Lung (tissue), 12 donors: ENCODE measurements around the gene FCN1. TPM values are rescaled to one million over a fixed set of nuclear protein-coding genes. Genes with fewer than 3 reads are reported as not detected.

Experiments
- ATAC-seq: fragments of 200-7000 bp; cut with Tn5 transposase; one replicate; pipeline ENCODE4 v1.9.1; 2020; ENCODE audit warnings: moderate number of reproducible peaks; ENCODE audit not compliant: insufficient read depth, low FRiP score
- DNase-seq, 3 donors: peaks; one replicate each; pipeline ENCODE4 v3.0.0-alpha.2; 2013 to 2017
- H3K27ac ChIP-seq, 2 donors: one replicate each; pipeline ENCODE4 v1.5.1; 2013; ENCODE audit warnings: mild to moderate bottlenecking in 2 of 2, moderate library complexity in 2 of 2, control low read depth in 1 of 2, inconsistent platforms in 1 of 2, low read depth in 1 of 2, low read length in 1 of 2
- H3K27me3 ChIP-seq, 3 donors: one replicate each; pipeline ENCODE4 v1.5.1; 2013; ENCODE audit warnings: low read length in 2 of 3; ENCODE audit not compliant: control insufficient read depth in 3 of 3, insufficient read depth in 3 of 3
- H3K36me3 ChIP-seq, 4 donors: one replicate each; pipeline ENCODE4 v1.5.1; 2013; ENCODE audit warnings: low read length in 4 of 4, mild to moderate bottlenecking in 1 of 4, moderate library complexity in 1 of 4; ENCODE audit not compliant: control insufficient read depth in 4 of 4, insufficient read depth in 4 of 4
- H3K4me1 ChIP-seq, 5 donors: one replicate each; pipeline ENCODE4 v1.5.1; 2013; ENCODE audit warnings: low read length in 5 of 5, mild to moderate bottlenecking in 2 of 5, moderate library complexity in 1 of 5; ENCODE audit not compliant: control insufficient read depth in 5 of 5, insufficient read depth in 5 of 5
- H3K4me3 ChIP-seq: one replicate; pipeline ENCODE4 v1.5.1; 2013; ENCODE audit warnings: mild to moderate bottlenecking, control low read depth, moderate library complexity
- H3K9ac ChIP-seq, 2 donors: one replicate each; pipeline ENCODE4 v1.5.1; 2013; ENCODE audit warnings: low read length in 2 of 2, control low read depth in 1 of 2; ENCODE audit not compliant: insufficient read depth in 1 of 2
- H3K9me3 ChIP-seq, 4 donors: one replicate each; pipeline ENCODE4 v1.5.1; 2013; ENCODE audit warnings: low read length in 3 of 4, mild to moderate bottlenecking in 1 of 4, moderate library complexity in 1 of 4; ENCODE audit not compliant: control insufficient read depth in 4 of 4, insufficient read depth in 3 of 4
- WGBS, 2 donors: extraction: QIAGEN DNeasy Blood & Tissue Kit; methylation state at CpG; one replicate each; pipeline ENCODE4 v1.1.7; 2013; 5-methylcytosine and 5-hydroxymethylcytosine counted together
- polyA plus RNA-seq, 2 donors: library from polyadenylated mRNA; stranded (reverse); fragments of 200-250 nt; gene quantifications; one replicate each; pipeline ENCODE4 v1.2.1, GENCODE V29; 2013
- total RNA-seq, 2 donors: library from RNA; depleted of rRNA in 1 of 2; stranded (reverse); fragments of >200 nt in 1 of 2; gene quantifications; one replicate each; pipeline ENCODE4 v1.2.1, GENCODE V29; 2014 to 2021
- TF ChIP-seq, protein P1 (sequence below): IDR thresholded peaks from 2 replicates; pipeline ENCODE4 v1.5.1; 2012; ENCODE audit warnings: mild to moderate bottlenecking; ENCODE audit errors: control extremely low read depth, extremely low read depth
- donor health status: control.
- donor health status: control.
- donor health status: Bipolar disorder and iron deficiency.
- donor health status: healthy.
- donor health status: DM: yes; HTN: yes; CAD: no.

Gene FCN1
- total and polyA plus RNA-seq, 4 donors, result 18.7 to 149 (median 48.2) TPM

DNA sequence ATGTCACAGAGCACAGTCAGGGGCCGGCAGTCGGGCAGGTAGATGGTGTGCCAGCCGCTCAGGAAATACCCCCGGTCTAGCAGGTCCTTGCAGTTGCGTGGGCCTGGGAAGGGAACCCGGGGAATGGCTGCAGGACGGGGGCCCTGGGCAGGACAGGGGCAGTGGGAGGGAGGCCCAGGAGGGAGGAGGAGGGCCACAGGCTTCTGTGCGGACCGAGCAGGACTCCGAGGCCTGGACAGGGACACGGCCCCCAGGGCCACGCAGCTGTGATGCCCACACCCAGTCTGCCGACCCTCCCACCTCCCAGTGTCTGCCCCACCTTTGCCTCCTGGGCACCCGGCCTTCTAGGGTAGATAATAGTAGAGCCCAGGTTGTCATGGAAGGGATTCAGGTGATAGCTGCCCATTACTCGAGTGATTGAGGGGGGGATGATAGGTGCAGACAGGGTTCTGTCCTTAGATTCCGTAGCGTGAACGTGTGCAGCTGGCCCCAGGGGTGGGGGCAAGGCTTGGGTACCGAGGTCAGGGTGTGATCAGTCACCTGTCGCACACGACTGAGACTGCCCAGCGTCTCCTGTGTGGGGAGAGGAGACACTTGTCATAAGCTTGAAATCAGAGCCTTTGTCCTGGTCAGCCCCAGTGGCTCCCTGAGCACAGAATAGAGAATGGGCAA is 4.5 kb downstream of the FCN1 start:
- ATAC-seq (no peak), DNase-seq (no peak)
- no peak overlapping the region for H3K27ac ChIP-seq
- H3K4me1 ChIP-seq, result peaks cover 0 to 4% (median 0%) of the 10 kb centered on the region in 5 donors
- H3K9ac ChIP-seq, result no peak overlapping the region
- TF ChIP-seq, protein P1, sequence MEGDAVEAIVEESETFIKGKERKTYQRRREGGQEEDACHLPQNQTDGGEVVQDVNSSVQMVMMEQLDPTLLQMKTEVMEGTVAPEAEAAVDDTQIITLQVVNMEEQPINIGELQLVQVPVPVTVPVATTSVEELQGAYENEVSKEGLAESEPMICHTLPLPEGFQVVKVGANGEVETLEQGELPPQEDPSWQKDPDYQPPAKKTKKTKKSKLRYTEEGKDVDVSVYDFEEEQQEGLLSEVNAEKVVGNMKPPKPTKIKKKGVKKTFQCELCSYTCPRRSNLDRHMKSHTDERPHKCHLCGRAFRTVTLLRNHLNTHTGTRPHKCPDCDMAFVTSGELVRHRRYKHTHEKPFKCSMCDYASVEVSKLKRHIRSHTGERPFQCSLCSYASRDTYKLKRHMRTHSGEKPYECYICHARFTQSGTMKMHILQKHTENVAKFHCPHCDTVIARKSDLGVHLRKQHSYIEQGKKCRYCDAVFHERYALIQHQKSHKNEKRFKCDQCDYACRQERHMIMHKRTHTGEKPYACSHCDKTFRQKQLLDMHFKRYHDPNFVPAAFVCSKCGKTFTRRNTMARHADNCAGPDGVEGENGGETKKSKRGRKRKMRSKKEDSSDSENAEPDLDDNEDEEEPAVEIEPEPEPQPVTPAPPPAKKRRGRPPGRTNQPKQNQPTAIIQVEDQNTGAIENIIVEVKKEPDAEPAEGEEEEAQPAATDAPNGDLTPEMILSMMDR, result no peak
- no peaks in the 10 kb centered on the region for H3K36me3 ChIP-seq
- WGBS, 2 donors, result 88 to 95% methylated on average over 22 of the region's 22 CpGs
- H3K9me3 ChIP-seq, result no peaks in the 10 kb centered on the region
- peaks cover 0 to under 1% (median 0%) of the 10 kb centered on the region in 3 donors for H3K27me3 ChIP-seq
- H3K4me3 ChIP-seq, result no peak overlapping the region

DNA sequence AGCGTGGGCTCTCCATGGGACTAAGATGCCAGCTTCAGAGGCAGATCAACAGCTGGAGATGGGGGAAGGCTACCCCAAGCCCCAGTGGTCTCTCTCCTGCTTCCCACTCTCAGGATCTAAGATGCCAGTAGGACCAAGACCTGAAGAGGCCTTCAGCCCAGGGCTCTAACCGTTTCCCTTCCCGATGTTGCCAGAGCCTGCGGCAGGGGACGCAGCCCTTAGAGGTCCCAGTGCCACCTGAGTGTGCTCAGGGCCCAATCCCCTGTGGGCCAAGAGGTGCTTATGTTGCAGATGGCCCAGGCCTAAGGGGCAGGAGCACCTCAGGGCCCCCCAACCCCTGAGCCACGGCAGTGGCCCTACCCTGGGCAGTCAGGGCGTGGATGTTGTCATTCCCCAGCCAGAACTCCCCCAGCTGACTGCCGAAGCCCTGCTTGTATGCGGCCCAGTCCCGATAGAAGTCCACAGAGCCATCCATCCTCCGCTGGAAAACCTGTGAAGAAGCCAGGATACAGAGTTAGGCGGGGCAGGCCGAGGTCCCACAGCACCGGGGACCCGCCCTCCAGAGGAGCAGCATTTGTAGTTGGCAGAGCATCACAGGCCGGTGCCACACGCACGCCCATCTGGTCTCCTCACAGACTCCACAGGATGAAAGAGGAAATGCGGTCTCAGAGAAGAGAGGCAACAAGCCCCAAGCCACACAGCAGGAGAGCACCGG is 5.4 kb downstream of the FCN1 start:
- Histone ChIP-seq H3K27ac (no peak overlapping the region), H3K9ac (no peak overlapping the region), H3K36me3 (no peaks in the 10 kb centered on the region), H3K27me3 (peaks cover 0 to 5% (median 0%) of the 10 kb centered on the region in 3 donors), H3K4me3 (no peak overlapping the region), H3K9me3 (no peaks in the 10 kb centered on the region), H3K4me1 (no peaks in the 10 kb centered on the region)
- DNase-seq (no peak), ATAC-seq (no peak)
- 89 to 93% methylated on average over 20 of the region's 20 CpGs for WGBS, 2 donors
- TF ChIP-seq, protein P1, result no peak

DNA sequence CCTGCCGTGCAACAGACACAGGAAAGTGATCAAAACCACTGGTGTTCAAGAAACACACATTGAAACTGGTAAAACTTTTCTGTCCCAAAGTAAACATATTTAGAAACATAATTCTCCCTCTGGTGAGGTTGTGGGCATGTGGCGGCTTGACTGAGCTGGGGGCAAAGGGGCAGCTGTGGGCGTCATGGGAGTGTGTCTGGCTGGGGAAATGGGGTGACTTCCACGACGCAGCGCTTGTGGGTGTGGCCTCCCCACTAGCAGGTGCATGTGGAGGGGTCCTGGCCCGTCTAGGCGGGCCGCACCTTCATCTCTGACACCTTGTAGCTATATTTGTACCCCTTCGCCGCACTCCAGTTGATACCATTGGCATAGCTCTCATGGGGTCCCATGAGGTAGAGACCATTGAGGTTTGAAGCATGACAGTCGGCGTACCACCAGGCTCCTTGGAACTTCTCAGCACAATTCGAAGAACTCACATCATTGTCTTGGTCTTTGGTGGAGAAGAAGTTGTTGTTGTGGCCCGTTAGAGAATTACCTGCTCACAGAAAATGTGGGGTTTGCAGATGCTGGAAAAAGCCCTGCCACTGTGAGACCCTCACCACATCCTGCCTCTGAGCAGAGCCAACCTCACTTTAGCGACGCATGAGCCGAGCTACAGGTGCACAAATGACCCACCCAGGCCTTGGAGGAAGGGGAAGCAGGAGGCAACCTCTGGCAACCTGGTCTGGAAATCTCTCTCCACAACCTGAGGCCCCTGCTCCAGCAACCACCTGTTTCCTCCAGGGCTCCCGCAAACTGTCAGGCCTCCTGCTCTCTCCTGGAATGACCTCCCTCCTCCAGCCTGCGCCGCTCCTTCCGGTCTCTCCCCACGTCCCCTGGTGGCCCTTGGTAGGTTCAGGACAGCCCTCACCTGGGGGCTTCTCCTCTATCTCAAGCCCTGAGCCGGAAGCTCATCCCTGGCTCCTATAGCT is 7.9 kb downstream of the FCN1 start:
- Histone ChIP-seq H3K9ac (no peak overlapping the region), H3K36me3 (no peaks in the 10 kb centered on the region), H3K9me3 (no peaks in the 10 kb centered on the region), H3K4me3 (no peak overlapping the region), H3K27ac (no peak overlapping the region), H3K4me1 (no peaks in the 10 kb centered on the region), H3K27me3 (peaks cover 0 to 5% (median 0%) of the 10 kb centered on the region in 3 donors)
- WGBS, 2 donors, result 75 to 83% methylated on average over 24 of the region's 24 CpGs
- DNase-seq (no peak), ATAC-seq (no peak)
- TF ChIP-seq, protein P1, result no peak
